NCI-H460 (cell line): ENCODE measurements around the gene SOD3. TPM values are rescaled to one million over a fixed set of nuclear protein-coding genes. Genes with fewer than 3 reads are reported as not detected.

Source experiments
- DNase-seq: peaks from one replicate; pipeline ENCODE4 v3.0.0-alpha.2; 2016; ENCODE audit warnings: low read depth; ENCODE audit errors: extremely low read depth
- total RNA-seq: library from RNA; depleted of rRNA; stranded (reverse); fragments of >200 nt; shearing (Covaris generic); gene quantifications from 2 replicates; pipeline ENCODE4 v1.2.3, GENCODE V29; 2014

The SOD3 gene
- total RNA-seq, 1 experiment from 2014 or later = not detected

GRCh38 chr4:24800325-24800895, 5.0 kb downstream of the SOD3 start:
- no peak for DNase-seq

GRCh38 chr4:24801136-24801855, 5.9 kb downstream of the SOD3 start:
- no peak for DNase-seq

- DNase-seq = no peak
Measured at GRCh38 chr4:24802648-24803047, 7.3 kb downstream of the SOD3 start.

- no peak for DNase-seq
Measured at GRCh38 chr4:24805067-24805466, 9.7 kb downstream of the SOD3 start.

- DNase-seq = no peak
Measured at GRCh38 chr4:24805566-24805965, 10.2 kb downstream of the SOD3 start.

- DNase-seq = no peak
Measured at GRCh38 chr4:24806206-24806990, 11.0 kb downstream of the SOD3 start.

GRCh38 chr4:24807611-24808010, 12.2 kb downstream of the SOD3 start:
- DNase-seq = no peak

- no peak for DNase-seq
Measured at GRCh38 chr4:24808261-24808660, 12.9 kb downstream of the SOD3 start.

GRCh38 chr4:24808955-24809354, 13.6 kb downstream of the SOD3 start:
- no peak for DNase-seq

- DNase-seq = no peak
Measured at GRCh38 chr4:24809376-24809775, 14.0 kb downstream of the SOD3 start.

GRCh38 chr4:24809815-24810405, 14.5 kb downstream of the SOD3 start:
- no peak for DNase-seq

- DNase-seq = no peak
Measured at GRCh38 chr4:24810871-24811631, 15.7 kb downstream of the SOD3 start.

- no peak for DNase-seq
Measured at GRCh38 chr4:24813732-24814131, 18.4 kb downstream of the SOD3 start.

GRCh38 chr4:24816797-24817196, 21.4 kb downstream of the SOD3 start:
- no peak for DNase-seq

- no peak for DNase-seq
Measured at GRCh38 chr4:24820541-24820940, 25.2 kb downstream of the SOD3 start.

GRCh38 chr4:24824720-24825119, 29.3 kb downstream of the SOD3 start:
- DNase-seq = no peak

- no peak for DNase-seq
Measured at GRCh38 chr4:24831637-24832036, 36.3 kb downstream of the SOD3 start.

- no peak for DNase-seq
Measured at GRCh38 chr4:24835696-24836095, 40.3 kb downstream of the SOD3 start.

- DNase-seq = no peak
Measured at GRCh38 chr4:24836661-24837242, 41.4 kb downstream of the SOD3 start.

GRCh38 chr4:24837336-24837735, 42.0 kb downstream of the SOD3 start:
- DNase-seq = no peak
